Uterus (tissue), 2 donors: ENCODE measurements around the gene FRMD4B.

Source experiments
- POLR2A ChIP-seq, 2 donors: fragments of 450-650 bp; IDR thresholded peaks; one replicate each; pipeline ENCODE4 v1.6.1; 2016; ENCODE audit warnings: antibody characterized with exemption in 2 of 2, mild to moderate bottlenecking in 1 of 2, moderate library complexity in 1 of 2
- TF ChIP-seq, protein P1 (sequence below), 4 experiments: fragments of 200-600 bp in 2 of 4; fragments of 450-650 bp in 2 of 4; sonication (generic) in 2 of 4; IDR thresholded peaks; one replicate each; pipeline ENCODE4 v1.5.1; 2016 to 2019; ENCODE audit warnings: antibody characterized with exemption in 4 of 4, mild to moderate bottlenecking in 2 of 4, moderate library complexity in 1 of 4

DNA sequence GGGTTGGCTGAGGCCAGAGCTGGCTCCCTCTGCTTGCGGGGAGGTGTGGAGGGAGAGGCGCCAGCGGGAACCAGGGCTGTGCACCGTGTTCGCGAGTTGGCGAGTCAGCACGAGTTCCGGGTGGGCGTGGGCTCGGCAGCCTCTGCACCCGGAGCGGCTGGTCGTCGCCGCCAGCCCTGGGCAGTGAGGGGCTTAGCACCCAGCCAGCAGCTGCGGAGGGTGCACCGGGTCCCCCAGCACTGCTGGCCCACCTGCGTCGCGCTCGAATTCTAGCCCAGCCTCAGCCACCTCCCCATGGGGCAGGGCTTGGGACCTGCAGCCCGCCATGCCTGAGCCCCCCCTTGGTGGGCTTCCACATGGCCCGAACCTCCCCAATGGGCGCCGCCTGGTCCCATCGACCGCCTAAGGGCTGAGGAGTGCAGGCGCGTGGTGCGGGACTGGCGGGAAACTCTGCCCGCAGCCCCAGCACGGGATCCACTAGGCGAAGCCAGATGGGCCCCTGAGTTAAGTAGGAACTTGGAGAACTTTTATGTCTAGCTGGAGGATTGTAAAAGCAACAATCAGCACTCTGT lies 125.6 kb downstream of the FRMD4B start:
- TF ChIP-seq, protein P1, sequence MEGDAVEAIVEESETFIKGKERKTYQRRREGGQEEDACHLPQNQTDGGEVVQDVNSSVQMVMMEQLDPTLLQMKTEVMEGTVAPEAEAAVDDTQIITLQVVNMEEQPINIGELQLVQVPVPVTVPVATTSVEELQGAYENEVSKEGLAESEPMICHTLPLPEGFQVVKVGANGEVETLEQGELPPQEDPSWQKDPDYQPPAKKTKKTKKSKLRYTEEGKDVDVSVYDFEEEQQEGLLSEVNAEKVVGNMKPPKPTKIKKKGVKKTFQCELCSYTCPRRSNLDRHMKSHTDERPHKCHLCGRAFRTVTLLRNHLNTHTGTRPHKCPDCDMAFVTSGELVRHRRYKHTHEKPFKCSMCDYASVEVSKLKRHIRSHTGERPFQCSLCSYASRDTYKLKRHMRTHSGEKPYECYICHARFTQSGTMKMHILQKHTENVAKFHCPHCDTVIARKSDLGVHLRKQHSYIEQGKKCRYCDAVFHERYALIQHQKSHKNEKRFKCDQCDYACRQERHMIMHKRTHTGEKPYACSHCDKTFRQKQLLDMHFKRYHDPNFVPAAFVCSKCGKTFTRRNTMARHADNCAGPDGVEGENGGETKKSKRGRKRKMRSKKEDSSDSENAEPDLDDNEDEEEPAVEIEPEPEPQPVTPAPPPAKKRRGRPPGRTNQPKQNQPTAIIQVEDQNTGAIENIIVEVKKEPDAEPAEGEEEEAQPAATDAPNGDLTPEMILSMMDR (IDR thresholded peaks at IDR 0.05): no peak
- TF ChIP-seq POLR2A (IDR thresholded peaks at IDR 0.05): no peak
